ENCODE results near the gene PLPPR1. TPM values are rescaled to one million over a fixed set of nuclear protein-coding genes. Genes with fewer than 3 reads are reported as not detected.

Gene PLPPR1
- total and polyA plus RNA-seq, 2 experiments from 2014 or later, result 1.3 to 3.7 TPM

- TF ChIP-seq ZNF114 (CRISPR knock-in tag; IDR thresholded peaks at IDR 0.05) (no peak), CREB1 (CRISPR knock-in tag; IDR thresholded peaks at IDR 0.05; ENCODE audit: low read depth) (no peak), ZNF331 (CRISPR knock-in tag; IDR thresholded peaks at IDR 0.05; ENCODE audit: low read depth) (no peak), EZH2 (IDR thresholded peaks at IDR 0.05; ENCODE audit: low read depth, unreplicated experiment) (no peak)
These were observed 101.5 kb downstream of the PLPPR1 start (continued) for GRCh38 chr9:101130054-101130453.

GRCh38 chr9:101131326-101131725 lies 102.8 kb downstream of the PLPPR1 start:
- Histone ChIP-seq H3F3A (replicated peaks; ENCODE audit: low read depth) (no peaks in the 10 kb centered on the region), H3K4me3 (no peak overlapping the region), H3K27ac (ENCODE audit: low read depth) (no peak overlapping the region), H4K20me1 (replicated peaks; ENCODE audit: insufficient read depth) (no peaks in the 10 kb centered on the region), H3K9me2 (ENCODE audit: insufficient read depth) (no peaks in the 10 kb centered on the region), H3K27me3 (ENCODE audit: insufficient read depth) (no peaks in the 10 kb centered on the region), H3K4me1 (ENCODE audit: insufficient read depth) (peaks cover 13% of the 10 kb centered on the region), H3K4me2 (no peak overlapping the region), H2AFZ (no peak overlapping the region), H3K79me2 (replicated peaks; ENCODE audit: insufficient read depth) (no peaks in the 10 kb centered on the region), H3K36me3 (ENCODE audit: insufficient read depth) (no peaks in the 10 kb centered on the region; the same call in none of the 2 replicates)
- DNase-seq (ENCODE audit: low spot score), result peak; percentile 16
- H3K27me3 Mint-ChIP-seq (ENCODE audit: insufficient read depth, low read depth, poor library complexity), result no peaks in the 10 kb centered on the region
- peaks cover 15% of the 10 kb centered on the region for H3K36me3 Mint-ChIP-seq (ENCODE audit: low read depth)
- peak; percentile 39; the same call in 2 of the 3 replicates for ATAC-seq
- H3K27ac Mint-ChIP-seq, result no peak overlapping the region
- H3K4me3 Mint-ChIP-seq, result no peak overlapping the region
- peaks cover 22% of the 10 kb centered on the region for H3K9me3 Mint-ChIP-seq
- H3K4me1 Mint-ChIP-seq, result peaks cover 17% of the 10 kb centered on the region
- no peak for TF ChIP-seq EZH2 (IDR thresholded peaks at IDR 0.05; ENCODE audit: low read depth, unreplicated experiment)
- no peak for TF ChIP-seq JUNB (IDR thresholded peaks at IDR 0.05; ENCODE audit: unreplicated experiment)
- TF ChIP-seq ZNF114 (CRISPR knock-in tag; IDR thresholded peaks at IDR 0.05), result no peak
- TF ChIP-seq CREB1 (CRISPR knock-in tag; IDR thresholded peaks at IDR 0.05; ENCODE audit: low read depth), result no peak
- peak; percentile 90 for TF ChIP-seq ZNF462 (CRISPR knock-in tag; IDR thresholded peaks at IDR 0.05)
- no peak for TF ChIP-seq REST (IDR thresholded peaks at IDR 0.05; ENCODE audit: unreplicated experiment)
- TF ChIP-seq POLR2AphosphoS5 (IDR thresholded peaks at IDR 0.05; ENCODE audit: low read depth), result no peak
- TF ChIP-seq ZNF331 (CRISPR knock-in tag; IDR thresholded peaks at IDR 0.05; ENCODE audit: low read depth), result no peak

All from GM23338 (cell line).